Cardiac septum (tissue), 1 donor: ENCODE measurements around the gene ZNF346. TPM values are rescaled to one million over a fixed set of nuclear protein-coding genes. Genes with fewer than 3 reads are reported as not detected.

Experiments
- DNase-seq: peaks from one replicate; pipeline ENCODE4 v3.0.0-alpha.2; 2020; ENCODE audit warnings: low spot score
- intact Hi-C: fragments of 100-400 bp; cut with DNase I; formaldehyde crosslinking; loops from one replicate; pipeline ENCODE4 v1.14.0; 2022
- total RNA-seq: library from RNA; stranded (reverse); fragmentation: NEBNext Ultra II Directional; extraction: Animal tissue kit (Norgen Biotek cat#: 25700); gene quantifications from one replicate; pipeline ENCODE4 v1.2.1, GENCODE V29; 2021
- donor health status: DM: no; HTN: no; CAD: no.

Gene ZNF346
- total RNA-seq, 1 donor from 2014 or later = 9.1 TPM

- intact Hi-C loops = no loop called here
- DNase-seq = no peak
Measured at GRCh38 chr5:177049285-177049684, 26.8 kb downstream of the ZNF346 start.

DNA sequence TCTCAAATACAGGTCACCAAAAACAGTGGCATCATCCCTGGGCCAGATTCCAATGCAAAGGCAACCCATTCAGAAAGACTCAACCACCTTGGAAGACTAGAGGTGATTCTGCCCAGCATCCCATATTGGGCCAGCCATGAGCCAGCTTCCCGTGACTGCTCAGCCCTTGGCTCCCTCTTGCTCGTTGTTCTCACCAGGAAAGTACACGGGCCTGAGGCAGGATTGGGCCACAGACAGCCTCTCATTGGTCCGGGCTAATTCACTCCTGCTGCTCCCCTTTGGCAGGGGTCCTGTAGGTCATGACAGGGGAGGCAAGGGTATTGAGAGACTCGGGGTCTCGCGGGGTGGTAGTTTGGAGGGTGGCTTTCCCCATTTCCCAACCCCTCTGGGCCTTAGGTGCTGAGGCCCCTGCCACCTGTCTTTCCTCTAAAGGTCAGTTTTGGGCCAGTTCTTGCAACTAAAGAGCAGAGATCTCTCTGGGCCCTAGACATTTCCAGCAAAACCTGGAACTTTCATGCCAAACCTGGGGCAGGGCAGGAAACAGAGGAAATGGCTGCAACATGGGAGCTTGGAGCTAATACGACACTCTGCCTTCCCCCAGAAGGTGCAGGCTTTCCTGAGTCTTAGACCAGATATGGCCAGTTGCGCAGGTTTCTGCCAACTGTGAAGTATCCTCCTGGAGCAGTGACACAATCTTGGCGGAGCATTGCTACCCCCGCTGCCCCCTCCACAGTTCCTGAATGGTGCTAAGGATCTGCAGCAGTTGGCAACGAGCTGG, 42.2 kb downstream of the ZNF346 start:
- DNase-seq = no peak
- intact Hi-C loops = no loop called here

DNA sequence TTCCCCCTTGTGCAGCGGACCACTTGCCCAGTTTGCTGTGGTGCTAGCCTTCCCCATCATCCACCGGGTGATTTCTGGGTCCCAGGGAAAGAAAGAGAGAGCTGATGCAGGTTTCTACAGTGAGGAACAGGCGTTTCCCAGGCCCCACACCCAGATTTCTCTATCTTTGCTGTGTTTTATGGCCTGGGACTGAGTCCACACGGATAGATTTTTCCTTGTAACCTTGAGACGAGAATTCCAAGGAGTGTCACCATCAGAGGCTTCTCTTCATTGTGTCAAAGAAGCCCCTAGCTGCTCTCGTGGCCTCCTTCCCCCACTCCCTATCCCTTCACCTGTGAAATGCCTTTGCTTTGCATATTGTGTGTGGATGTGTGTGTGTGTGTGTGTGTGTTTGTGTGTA, 43.0 kb downstream of the ZNF346 start:
- DNase-seq = no peak
- intact Hi-C loops = no loop called here

DNA sequence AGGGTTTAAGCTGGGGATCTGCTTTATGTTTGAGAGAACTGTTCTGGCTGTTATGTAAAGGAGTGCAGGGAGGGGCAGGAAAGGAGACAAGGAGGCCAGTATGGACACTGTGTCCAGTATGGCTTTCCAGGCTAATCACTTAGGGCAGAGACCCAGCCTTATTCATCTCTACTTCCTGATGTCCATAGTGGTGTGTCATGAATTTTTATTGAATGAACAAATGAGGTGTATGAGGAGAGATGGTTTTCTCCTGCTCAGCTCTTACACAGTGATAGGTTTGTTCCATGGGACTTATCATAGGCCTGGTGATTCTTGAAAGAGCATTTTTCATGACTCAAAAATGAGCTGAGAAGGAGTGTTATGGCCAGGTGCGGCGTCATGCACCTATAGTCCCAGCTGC, 43.7 kb downstream of the ZNF346 start:
- intact Hi-C loops = no loop called here
- DNase-seq = no peak

DNA sequence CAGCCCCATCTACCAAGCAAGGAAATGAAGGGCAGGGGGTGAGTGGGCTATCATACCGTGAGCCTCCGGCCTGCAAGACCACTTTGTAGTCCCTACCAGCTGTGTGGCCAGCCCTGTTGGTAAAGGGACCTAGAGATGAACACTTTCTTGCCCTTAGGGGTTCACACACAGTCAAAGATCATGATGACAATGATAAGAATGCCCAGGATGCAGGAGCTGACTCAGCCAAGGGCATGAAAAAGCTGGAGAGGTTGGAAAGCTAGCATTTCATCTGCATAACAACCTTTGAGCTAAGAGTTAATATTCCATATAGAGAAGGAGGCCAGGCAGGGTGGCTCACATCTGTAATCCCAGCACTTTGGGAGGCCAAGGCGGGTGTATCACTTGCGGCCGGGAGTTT, 45.0 kb downstream of the ZNF346 start:
- intact Hi-C loops = no loop called here
- DNase-seq = no peak

DNA sequence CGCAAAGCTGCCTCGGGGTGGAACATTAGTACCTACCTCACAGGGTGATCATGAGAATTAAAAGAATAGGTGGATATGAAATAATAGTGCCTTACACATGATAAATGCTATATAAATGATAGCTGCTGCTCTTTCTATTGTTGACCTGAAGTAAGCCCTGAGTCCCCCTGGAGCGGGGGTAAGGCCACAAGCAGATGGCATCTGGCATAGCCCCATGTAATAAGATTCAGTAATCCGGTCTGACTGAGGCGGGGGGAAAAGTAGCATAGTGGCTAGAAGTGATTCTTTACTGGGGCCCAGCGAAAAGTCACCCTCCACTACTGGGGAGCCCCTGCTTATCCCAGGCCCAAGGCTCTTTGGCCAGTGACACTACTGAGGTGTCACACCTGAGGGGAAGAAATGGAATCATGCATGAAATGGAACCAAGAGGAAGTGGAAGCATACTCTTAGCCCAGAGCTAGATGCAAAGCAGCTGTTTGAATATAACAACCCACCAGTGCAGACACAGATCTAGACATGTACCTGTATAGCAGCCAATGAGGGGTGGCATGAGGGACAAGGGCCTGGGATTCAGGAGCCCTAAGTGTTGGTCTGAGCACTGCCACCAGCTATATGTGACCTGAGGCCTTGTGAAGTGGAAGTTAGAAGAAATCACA, 48.2 kb downstream of the ZNF346 start:
- no peak for DNase-seq
- intact Hi-C loops = no loop called here

- intact Hi-C loops = no loop called here
- DNase-seq = no peak
Measured at GRCh38 chr5:177071666-177072385, 49.3 kb downstream of the ZNF346 start.

- intact Hi-C loops = no loop called here
- DNase-seq = no peak
Measured at GRCh38 chr5:177077335-177077734, 54.8 kb downstream of the ZNF346 start.

- intact Hi-C loops = no loop called here
- DNase-seq = no peak
Measured at GRCh38 chr5:177079606-177080005, 57.1 kb downstream of the ZNF346 start.

DNA sequence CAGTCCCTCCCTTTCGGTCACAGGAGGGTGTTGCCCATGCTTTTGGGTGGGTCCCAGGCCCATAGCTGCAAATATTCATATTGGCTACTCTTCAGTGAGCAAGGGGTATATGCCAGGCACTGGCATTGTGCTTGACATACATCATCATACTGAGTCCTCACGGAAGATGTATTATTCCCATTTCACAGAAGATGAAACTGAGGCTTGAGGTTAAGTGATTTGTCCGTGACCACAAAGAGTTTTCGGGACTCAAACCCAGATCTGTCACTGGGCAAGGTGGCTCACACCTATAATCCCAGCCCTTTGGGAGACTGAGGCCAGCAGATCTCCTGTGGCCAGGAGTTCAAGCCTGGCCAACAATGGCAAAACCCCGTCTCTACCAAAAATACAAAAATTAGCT, 57.8 kb downstream of the ZNF346 start:
- no peak for DNase-seq
- intact Hi-C loops = no loop called here

DNA sequence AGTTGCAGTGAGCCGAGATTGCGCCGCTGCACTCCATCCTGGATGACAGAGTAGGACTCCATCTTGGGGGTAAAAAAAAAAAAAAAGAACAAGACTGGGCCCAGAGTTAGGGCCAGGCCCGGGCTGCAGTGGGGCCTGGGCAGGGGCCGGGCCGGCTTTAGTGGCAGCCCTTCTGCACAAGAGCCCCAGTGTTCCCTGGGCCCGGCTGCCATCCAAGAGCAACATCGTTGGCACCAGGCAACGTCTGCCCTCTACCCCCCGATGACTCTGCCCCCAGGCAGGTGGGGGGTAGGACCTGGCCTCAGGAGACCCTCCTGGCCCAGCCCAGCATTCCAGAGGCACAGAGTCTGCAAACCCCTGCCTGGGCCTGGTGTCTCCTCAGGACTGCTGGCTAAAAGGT, 59.4 kb downstream of the ZNF346 start:
- intact Hi-C loops = no loop called here
- no peak for DNase-seq

- intact Hi-C loops = no loop called here
- no peak for DNase-seq
Measured at GRCh38 chr5:177083357-177083756, 60.9 kb downstream of the ZNF346 start.

- DNase-seq = no peak
- intact Hi-C loops = no loop called here
Measured at GRCh38 chr5:177084175-177084574, 61.7 kb downstream of the ZNF346 start.

DNA sequence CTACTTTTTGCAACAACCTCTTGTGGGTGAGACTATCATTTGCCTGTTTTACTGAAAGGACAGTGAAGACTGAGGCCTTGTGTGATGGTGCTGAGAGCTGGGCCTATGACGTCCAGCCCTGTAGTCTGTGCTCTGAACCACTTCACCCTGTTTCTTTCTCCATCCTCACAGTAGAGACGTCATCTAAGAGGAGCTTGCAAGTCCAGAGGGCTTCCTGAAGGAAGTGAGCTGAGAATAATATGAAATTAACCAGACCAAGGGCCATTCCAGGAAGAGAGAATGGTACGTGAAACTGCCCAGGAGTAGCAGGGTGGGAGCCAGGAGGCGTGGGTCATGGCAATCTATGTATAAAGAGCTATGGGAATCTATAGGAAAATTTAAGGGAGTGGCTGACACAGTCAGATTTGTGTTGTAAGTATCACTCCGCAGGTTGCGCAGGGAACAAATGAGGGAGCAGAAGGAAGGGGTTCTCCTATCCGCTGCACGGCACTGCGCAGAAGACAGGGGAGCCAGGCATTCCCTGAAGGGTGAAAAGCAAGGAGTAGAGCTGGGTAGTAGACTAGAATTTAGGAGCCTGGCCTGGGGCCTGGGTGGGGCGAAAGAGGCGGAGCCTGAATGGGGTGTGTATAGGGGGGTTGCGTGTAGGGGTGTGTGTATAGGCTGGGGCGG, 63.6 kb downstream of the ZNF346 start:
- intact Hi-C loops = no loop called here
- no peak for DNase-seq

DNA sequence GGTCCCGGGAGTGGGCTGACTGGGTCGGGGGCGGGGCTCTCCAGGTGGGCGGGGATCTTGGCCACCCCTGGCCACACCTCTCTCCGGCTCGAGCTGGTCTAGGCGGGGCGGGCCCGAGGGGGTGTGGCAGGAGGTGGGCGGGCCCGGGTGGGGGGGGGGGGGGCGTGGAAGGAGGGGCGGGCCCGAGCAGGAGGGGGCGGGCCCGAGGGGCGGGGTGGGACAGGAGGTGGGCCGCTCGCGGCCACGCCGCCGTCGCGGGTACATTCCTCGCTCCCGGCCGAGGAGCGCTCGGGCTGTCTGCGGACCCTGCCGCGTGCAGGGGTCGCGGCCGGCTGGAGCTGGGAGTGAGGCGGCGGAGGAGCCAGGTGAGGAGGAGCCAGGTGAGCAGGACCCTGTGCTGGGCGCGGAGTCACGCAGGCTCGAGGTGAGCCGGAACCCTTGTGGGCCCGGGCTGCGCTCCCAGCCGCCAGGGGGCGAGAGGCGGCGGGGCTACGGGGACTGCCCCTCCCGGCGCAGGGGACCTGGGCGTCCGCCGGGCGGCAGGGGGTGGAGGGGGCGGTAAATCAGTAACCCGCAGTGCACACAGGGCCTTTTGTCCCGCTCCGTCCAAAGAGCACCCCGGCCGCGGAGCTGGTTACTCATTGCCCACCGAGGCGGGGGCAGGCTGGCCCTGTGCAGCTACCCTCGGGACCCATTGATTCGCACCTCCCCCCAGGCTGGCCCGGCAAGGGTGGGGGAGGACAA, 64.3 kb downstream of the ZNF346 start, which contains the start of gene FGFR4:
FGFR4 (plus strand) TSS at position 262 of the 744 bp plus-strand sequence. CDS start 2,688 bp downstream, outside the sequence.
- intact Hi-C loops = no loop called here
- no peak for DNase-seq

DNA sequence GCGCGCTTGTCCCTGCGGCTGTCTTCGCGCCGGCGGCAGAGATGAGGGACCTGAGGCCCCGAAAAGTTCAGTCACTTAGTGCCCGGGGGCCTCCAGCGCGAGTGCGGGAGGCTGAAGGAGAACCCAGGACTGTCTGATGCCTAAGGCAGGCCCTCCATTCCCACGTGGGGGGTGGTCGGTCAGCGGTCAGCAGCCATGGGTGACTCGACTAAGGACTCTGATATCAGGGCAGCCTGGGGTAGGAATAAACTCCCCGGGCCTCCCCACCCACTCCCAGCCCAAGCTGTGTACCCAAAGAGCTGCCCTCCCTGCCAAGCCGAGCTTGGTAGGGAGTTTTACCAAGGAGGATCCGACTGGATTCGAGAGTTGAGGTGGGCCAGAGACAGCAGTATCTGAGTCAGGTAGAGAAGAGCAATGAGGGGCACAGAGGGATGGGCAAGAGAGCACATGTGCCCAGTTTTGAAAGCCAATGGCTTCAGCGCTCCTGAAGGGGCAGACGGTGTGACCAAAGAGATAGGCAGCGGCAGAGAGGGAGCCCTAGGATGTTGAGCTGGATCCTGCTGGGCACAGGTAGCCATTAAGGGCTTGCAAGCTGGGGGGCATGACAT, 65.0 kb downstream of the ZNF346 start:
- intact Hi-C loops = no loop called here
- no peak for DNase-seq

DNA sequence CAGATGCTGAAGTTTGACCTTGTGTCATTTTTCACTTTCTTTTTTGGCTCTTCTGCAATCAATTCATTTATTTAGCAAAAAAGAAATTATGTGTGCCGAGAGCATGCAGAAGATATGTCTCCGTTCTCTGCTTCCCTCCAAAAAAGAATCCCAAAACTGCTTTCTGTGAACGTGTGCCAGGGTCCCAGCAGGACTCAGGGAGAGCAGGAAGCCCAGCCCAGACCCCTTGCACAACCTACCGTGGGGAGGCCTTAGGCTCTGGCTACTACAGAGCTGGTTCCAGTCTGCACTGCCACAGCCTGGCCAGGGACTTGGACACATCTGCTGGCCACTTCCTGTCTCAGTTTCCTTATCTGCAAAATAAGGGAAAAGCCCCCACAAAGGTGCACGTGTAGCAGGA, 66.6 kb downstream of the ZNF346 start:
- intact Hi-C loops = no loop called here

DNA sequence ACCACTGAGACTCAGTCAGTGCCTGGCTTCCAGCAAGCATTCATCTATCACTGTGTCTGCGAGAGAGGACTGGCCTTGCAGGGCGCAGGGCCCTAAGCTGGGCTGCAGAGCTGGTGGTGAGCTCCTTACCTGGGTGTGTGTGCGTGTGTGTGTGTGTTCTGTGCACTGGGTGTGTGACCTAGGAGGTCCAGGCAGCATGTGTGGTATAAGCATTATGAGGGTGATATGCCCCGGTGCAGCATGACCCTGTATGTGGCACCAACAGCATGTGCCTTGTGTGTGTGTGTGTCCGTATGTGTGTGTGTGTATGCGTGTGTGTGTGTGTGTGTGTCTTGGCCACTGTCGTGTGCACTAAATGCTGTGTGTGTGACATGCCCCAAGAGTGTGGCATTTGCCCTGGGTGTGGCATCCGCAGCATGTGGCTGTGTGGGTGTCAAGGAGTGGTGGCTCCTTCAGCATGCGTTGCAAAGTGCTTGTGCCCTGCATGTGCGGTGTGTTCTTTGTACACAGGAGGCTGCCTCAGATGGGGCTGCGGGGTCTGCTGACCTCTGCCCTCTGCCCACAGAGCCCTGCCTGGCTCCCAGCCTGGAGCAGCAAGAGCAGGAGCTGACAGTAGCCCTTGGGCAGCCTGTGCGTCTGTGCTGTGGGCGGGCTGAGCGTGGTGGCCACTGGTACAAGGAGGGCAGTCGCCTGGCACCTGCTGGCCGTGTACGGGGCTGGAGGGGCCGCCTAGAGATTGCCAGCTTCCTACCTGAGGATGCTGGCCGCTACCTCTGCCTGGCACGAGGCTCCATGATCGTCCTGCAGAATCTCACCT, 67.5 kb downstream of the ZNF346 start:
- no peak for DNase-seq
- intact Hi-C loops = no loop called here

More for the DNA sequence above, 66.6 kb downstream of the ZNF346 start:
- no peak for DNase-seq
